Measurements from ENCODE around the gene YES1.
A peak's percentile ranks its signal among the peaks of the same experiment; 100 is the strongest.
"Not testable (repeated sequence)": the region's sequence is repeated elsewhere in the genome, so short reads cannot be mapped to it uniquely, and the experiment has no call there.

Gene YES1

GRCh38 chr18:717003-717402 lies 95.0 kb downstream of the YES1 start:
- no peak for FAIRE-seq

GRCh38 chr18:715626-716025 lies 96.4 kb downstream of the YES1 start:
- no peak for FAIRE-seq

GRCh38 chr18:713135-713490 lies 98.9 kb downstream of the YES1 start:
- no peak for FAIRE-seq

- FAIRE-seq: no peak
Observed at GRCh38 chr18:712401-713134, 99.5 kb downstream of the YES1 start, which contains the start of gene ENOSF1. Gene ENOSF1, minus strand, starts transcription at chr18:712630. Its CDS starts 43 bp downstream, at chr18:712587.

GRCh38 chr18:711657-712400 lies 100.2 kb downstream of the YES1 start:
- FAIRE-seq: no peak

GRCh38 chr18:711310-711656 lies 100.8 kb downstream of the YES1 start:
- no peak for FAIRE-seq

- FAIRE-seq: no peak
Observed at GRCh38 chr18:710418-711300, 101.4 kb downstream of the YES1 start.

GRCh38 chr18:709771-710170 lies 102.3 kb downstream of the YES1 start:
- FAIRE-seq: no peak

GRCh38 chr18:708096-708495 lies 103.9 kb downstream of the YES1 start:
- FAIRE-seq: no peak

- no peak for FAIRE-seq
Observed at GRCh38 chr18:706405-706804, 105.6 kb downstream of the YES1 start.

- FAIRE-seq: peak; percentile 13
Observed at GRCh38 chr18:703213-703967, 108.7 kb downstream of the YES1 start.

GRCh38 chr18:697800-698199 lies 114.2 kb downstream of the YES1 start:
- FAIRE-seq: no peak

GRCh38 chr18:697012-697411 lies 115.0 kb downstream of the YES1 start:
- FAIRE-seq: no peak

- FAIRE-seq: no peak
Observed at GRCh38 chr18:693466-694187, 118.4 kb downstream of the YES1 start.

GRCh38 chr18:692824-693223 lies 119.2 kb downstream of the YES1 start:
- no peak for FAIRE-seq

GRCh38 chr18:688323-688722 lies 123.7 kb downstream of the YES1 start:
- no peak for FAIRE-seq

- no peak for FAIRE-seq
Observed at GRCh38 chr18:686339-687111, 125.5 kb downstream of the YES1 start.

GRCh38 chr18:685438-685837 lies 126.6 kb downstream of the YES1 start:
- no peak for FAIRE-seq

- no peak for FAIRE-seq
Observed at GRCh38 chr18:683531-683930, 128.5 kb downstream of the YES1 start.

GRCh38 chr18:682833-683232 lies 129.2 kb downstream of the YES1 start:
- no peak for FAIRE-seq

- FAIRE-seq: not testable (repeated sequence)
Observed at GRCh38 chr18:682416-682815, 129.6 kb downstream of the YES1 start.

Data from islet of Langerhans (tissue), 1 donor.